ENCODE data around the gene TAF1. TPM values are rescaled to one million over a fixed set of nuclear protein-coding genes. Genes with fewer than 3 reads are reported as not detected.
"Not testable (repeated sequence)": the region's sequence is repeated elsewhere in the genome, so short reads cannot be mapped to it uniquely, and the experiment has no call there.

The TAF1 gene
- total and polyA plus RNA-seq, 5 donors = 8.6 to 22.8 (median 21.8) TPM

DNA sequence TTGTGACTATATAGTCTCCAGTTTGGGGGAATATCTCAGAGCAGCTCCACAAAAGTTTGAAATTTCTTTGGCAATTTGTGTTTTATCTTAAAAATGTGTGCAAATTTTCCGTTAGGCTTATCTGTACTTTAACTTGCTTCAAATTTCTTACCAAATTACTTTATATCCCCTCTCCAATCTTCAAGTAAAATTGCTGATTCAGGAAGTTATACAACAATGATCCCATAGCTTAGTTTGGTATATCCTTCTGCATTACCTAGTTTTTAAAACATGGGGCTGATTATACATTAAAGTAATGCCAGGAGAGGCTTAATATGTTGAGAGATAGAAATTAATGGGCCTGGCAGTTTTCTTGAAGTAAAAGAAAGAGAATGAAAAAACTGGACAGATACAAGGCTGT is 66.6 kb downstream of the TAF1 start:
- no peak overlapping the region for H3K4me3 ChIP-seq (ENCODE audit: low read length)
- DNase-seq (no peak), ATAC-seq (no peak)
- H3K4me1 ChIP-seq (ENCODE audit: control insufficient read depth, insufficient read depth, low read length) = no peaks in the 10 kb centered on the region
- intact Hi-C loops (cut with DNase I) = no loop called here
- H3K27me3 ChIP-seq (ENCODE audit: control insufficient read depth, insufficient read depth) = no peaks in the 10 kb centered on the region
- 75% methylated on average over 1 of the region's 1 CpG for WGBS
- H3K27ac ChIP-seq (ENCODE audit: low read length) = no peak overlapping the region
- no peaks in the 10 kb centered on the region for H3K9me3 ChIP-seq (ENCODE audit: control insufficient read depth, low read length)

DNA sequence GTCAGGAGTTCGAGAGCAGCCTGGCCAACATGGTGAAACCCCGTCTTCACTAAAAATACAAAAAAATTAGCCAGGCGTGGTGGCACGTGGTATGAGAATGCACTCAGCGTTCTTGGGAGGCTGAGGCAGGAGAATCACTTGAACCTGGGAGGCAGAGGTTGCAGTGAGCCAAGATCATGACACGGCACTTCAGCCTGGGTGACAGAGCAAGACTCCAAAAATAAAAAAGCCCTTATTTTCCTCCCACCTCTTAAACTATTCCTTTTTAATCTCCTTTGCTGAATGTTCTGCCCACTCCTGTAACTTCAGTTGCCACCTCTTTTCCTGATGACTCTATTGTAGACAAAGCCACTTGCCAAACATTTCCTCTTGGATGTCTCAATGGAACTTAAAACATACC is 72.6 kb downstream of the TAF1 start:
- no peak for ATAC-seq
- no peak for DNase-seq

DNA sequence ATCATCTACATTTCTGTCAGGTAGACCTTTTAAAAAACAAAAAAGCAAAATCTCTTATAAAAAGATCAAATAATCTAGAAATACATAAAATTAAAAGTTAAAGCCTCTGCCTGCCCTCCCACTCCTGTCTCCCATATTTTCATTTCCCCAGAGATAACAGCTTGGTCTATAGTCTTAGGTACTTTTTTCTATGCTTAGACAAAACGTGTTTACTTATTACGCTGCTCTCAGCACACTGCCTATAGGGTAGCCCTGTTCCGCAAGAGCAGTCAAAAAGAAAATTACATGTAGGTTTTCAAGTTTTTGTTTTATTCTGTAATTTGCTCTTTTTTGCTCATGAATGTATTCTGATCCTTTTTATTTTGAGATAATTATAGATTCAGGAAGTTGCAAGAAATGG is 73.3 kb downstream of the TAF1 start:
- 87% methylated on average over 3 of the region's 3 CpGs for WGBS
- intact Hi-C loops (cut with DNase I) = no loop called here
- no peak for DNase-seq
- H3K9me3 ChIP-seq (ENCODE audit: control insufficient read depth, low read length) = no peaks in the 10 kb centered on the region
- ATAC-seq = no peak
- H3K4me1 ChIP-seq (ENCODE audit: control insufficient read depth, insufficient read depth, low read length) = no peaks in the 10 kb centered on the region
- no peaks in the 10 kb centered on the region for H3K27me3 ChIP-seq (ENCODE audit: control insufficient read depth, insufficient read depth)
- H3K27ac ChIP-seq (ENCODE audit: low read length) = no peak overlapping the region
- H3K4me3 ChIP-seq (ENCODE audit: low read length) = no peak overlapping the region

More for the DNA sequence above, 72.6 kb downstream of the TAF1 start:
- Histone ChIP-seq H3K9me3 (ENCODE audit: control insufficient read depth, low read length) (no peaks in the 10 kb centered on the region), H3K4me1 (ENCODE audit: control insufficient read depth, insufficient read depth, low read length) (no peaks in the 10 kb centered on the region), H3K4me3 (ENCODE audit: low read length) (no peak overlapping the region), H3K27me3 (ENCODE audit: control insufficient read depth, insufficient read depth) (no peaks in the 10 kb centered on the region), H3K27ac (ENCODE audit: low read length) (no peak overlapping the region)
- intact Hi-C loops (cut with DNase I) = no loop called here
- WGBS = 90% methylated on average over 6 of the region's 6 CpGs

DNA sequence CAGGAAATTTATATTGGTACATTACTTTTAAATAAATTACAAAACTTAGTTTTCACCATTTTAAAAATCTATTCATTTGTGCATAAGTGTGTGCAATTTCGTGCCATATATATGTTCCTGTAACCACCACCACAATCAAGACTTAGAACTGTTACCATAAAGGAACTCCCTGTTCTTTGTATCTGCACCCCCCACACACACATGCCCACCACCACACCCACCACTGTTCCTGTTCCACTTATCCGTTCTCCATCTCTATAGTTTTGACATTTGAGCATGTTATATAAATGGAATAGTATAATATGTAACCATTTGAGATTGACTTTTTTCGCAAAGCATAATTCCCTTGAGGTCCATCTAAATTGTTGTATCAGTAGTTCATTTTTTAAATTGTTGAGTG is 73.7 kb downstream of the TAF1 start:
- Histone ChIP-seq H3K4me1 (ENCODE audit: control insufficient read depth, insufficient read depth, low read length) (no peaks in the 10 kb centered on the region), H3K9me3 (ENCODE audit: control insufficient read depth, low read length) (no peaks in the 10 kb centered on the region), H3K27me3 (ENCODE audit: control insufficient read depth, insufficient read depth) (no peaks in the 10 kb centered on the region), H3K4me3 (ENCODE audit: low read length) (no peak overlapping the region), H3K27ac (ENCODE audit: low read length) (no peak overlapping the region)
- ATAC-seq (no peak), DNase-seq (no peak)
- intact Hi-C loops (cut with DNase I) = no loop called here
- WGBS = 88% methylated on average over 3 of the region's 3 CpGs

DNA sequence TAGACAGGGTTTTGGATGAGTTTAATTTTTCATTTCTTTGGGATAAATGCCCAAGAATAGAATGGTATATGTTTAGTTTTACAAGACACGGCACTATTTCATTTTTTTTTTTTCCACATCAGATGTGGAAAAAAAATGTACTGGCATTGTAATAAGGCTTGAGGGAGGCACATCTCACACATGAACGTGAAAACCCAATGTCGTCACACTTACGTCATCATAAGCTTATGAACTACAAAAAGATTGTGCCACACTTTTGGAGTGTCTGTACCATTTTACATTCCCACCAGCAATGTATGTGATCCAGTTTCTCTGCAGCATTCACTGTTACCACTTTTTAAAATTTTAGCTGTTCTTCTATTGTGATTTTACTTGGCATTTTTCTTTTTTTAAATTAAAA is 74.2 kb downstream of the TAF1 start:
- 72% methylated on average over 4 of the region's 4 CpGs for WGBS

DNA sequence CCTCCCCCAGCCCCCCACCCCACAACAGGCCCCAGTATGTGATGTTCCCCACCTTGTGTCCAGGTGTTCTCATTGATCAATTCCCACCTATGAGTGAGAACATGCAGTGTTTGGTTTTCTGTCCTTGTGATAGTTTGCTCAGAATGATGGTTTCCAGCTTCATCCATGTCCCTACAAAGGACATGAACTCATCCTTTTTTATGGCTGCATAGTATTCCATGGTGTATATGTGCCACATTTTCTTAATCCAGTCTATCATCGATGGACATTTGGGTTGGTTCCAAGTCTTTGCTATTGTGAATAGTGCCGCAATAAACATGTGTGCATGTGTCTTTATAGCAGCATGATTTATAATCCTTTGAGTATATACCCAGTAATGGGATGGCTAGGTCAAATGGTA is 75.7 kb downstream of the TAF1 start:
- intact Hi-C loops (cut with DNase I); H3K9me3 ChIP-seq (ENCODE audit: control insufficient read depth, low read length); H3K27ac ChIP-seq (ENCODE audit: low read length); H3K4me1 ChIP-seq (ENCODE audit: control insufficient read depth, insufficient read depth, low read length); DNase-seq; H3K4me3 ChIP-seq (ENCODE audit: low read length); ATAC-seq; H3K27me3 ChIP-seq (ENCODE audit: control insufficient read depth, insufficient read depth): not testable (repeated sequence)
- WGBS = 100% methylated on average over 2 of the region's 2 CpGs

More for the DNA sequence above, 74.2 kb downstream of the TAF1 start:
- Histone ChIP-seq H3K9me3 (ENCODE audit: control insufficient read depth, low read length) (no peaks in the 10 kb centered on the region), H3K27ac (ENCODE audit: low read length) (no peak overlapping the region), H3K4me1 (ENCODE audit: control insufficient read depth, insufficient read depth, low read length) (no peaks in the 10 kb centered on the region), H3K27me3 (ENCODE audit: control insufficient read depth, insufficient read depth) (no peaks in the 10 kb centered on the region), H3K4me3 (ENCODE audit: low read length) (no peak overlapping the region)
- intact Hi-C loops (cut with DNase I) = no loop called here
- DNase-seq (no peak), ATAC-seq (no peak)

DNA sequence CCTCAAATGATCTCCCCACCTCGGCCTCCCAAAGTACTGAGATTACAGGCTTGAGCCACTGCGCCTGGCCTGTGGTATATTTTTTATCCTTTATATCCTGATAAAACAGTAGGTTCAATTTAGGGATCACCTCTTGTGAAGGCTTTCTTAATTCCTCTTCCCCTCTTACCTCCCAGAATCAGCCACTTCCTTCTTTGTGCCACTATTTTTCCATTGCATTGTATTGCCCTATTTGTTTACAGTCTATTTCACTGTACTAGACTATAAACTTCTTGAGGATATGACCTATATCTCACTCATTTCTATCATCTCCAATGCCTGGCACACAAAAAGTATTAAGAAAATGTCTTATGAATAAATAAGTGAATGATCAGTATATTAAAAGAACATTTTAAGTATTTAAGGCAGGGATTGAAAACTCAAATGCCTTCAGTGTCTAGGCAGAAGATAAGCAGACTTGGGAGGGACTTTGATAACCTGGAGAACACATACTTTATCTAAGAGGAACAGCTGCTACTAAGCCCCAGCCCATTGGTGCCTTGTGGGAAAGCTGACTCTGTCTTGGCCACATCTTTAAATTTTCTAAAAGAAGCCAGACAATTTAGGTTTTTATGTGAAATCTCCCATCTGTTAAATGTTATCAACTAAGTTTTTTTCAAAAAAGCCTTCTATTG is 84.4 kb downstream of the TAF1 start:
- intact Hi-C loops (cut with DNase I) = no loop called here
- Histone ChIP-seq H3K4me3 (ENCODE audit: low read length) (no peak overlapping the region), H3K27me3 (ENCODE audit: control insufficient read depth, insufficient read depth) (no peaks in the 10 kb centered on the region), H3K27ac (ENCODE audit: low read length) (no peak overlapping the region), H3K4me1 (ENCODE audit: control insufficient read depth, insufficient read depth, low read length) (no peaks in the 10 kb centered on the region), H3K9me3 (ENCODE audit: control insufficient read depth, low read length) (no peaks in the 10 kb centered on the region)
- 91% methylated on average over 2 of the region's 2 CpGs for WGBS
- ATAC-seq (no peak), DNase-seq (no peak)

DNA sequence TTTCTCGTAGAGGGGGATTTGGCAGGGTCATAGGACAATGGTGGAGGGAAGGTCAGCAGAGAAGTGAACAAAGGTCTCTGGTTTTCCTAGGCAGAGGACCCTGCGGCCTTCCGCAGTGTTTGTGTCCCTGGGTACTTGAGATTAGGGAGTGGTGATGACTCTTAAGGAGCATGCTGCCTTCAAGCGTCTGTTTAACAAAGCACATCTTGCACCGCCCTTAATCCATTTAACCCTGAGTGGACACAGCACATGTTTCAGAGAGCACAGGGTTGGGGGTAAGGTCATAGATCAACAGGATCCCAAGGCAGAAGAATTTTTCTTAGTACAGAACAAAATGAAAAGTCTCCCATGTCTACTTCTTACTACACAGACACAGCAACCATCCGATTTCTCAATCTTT is 85.4 kb downstream of the TAF1 start:
- H3K27me3 ChIP-seq (ENCODE audit: control insufficient read depth, insufficient read depth); DNase-seq; H3K9me3 ChIP-seq (ENCODE audit: control insufficient read depth, low read length); H3K27ac ChIP-seq (ENCODE audit: low read length); H3K4me1 ChIP-seq (ENCODE audit: control insufficient read depth, insufficient read depth, low read length); H3K4me3 ChIP-seq (ENCODE audit: low read length); intact Hi-C loops (cut with DNase I); ATAC-seq: not testable (repeated sequence)
- 93% methylated on average over 4 of the region's 6 CpGs for WGBS

DNA sequence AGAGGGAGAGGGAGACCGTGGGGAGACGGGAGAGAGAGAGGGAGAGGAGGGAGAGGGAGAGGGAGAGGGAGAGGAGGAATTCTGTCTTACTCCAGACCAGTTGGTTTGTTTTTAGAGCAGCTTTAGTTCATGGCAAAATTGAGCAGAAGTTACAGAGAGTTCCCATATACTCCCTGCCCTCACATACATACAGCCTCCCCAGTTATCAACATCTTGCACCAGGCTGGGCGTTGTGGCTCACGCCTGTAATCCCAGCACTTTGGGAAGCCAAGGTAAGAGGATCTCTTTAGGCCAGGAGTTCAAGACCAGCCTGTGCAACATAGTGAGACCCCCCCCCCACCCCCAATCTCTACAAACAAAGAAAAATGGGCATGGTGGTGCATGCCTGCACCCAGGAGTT is 86.9 kb downstream of the TAF1 start:
- 84% methylated on average over 3 of the region's 4 CpGs for WGBS
- H3K9me3 ChIP-seq (ENCODE audit: control insufficient read depth, low read length) = no peaks in the 10 kb centered on the region
- H3K27me3 ChIP-seq (ENCODE audit: control insufficient read depth, insufficient read depth) = no peaks in the 10 kb centered on the region
- no peak for ATAC-seq
- DNase-seq = no peak
- H3K4me3 ChIP-seq (ENCODE audit: low read length) = no peak overlapping the region
- no peaks in the 10 kb centered on the region for H3K4me1 ChIP-seq (ENCODE audit: control insufficient read depth, insufficient read depth, low read length)
- no peak overlapping the region for H3K27ac ChIP-seq (ENCODE audit: low read length)
- intact Hi-C loops (cut with DNase I) = no loop called here

DNA sequence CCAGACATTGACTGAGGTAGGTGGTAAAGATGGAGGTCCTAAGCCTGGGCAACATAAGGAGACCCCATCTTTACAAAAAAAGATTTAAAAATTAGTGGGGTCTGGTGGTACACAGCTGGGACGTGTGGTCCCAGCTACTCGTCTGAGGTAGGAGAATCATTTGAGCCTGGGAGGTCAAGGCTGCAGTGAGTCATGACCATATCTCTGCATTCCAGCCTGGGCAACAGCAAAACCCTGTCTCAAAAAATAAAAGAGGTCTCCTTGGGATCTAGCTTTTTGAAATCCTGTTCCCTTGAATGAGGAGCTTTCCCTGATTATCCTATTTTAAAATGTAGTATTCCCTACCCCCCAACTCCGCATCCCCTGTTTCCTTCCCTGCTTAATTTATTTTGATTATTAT is 88.1 kb downstream of the TAF1 start:
- no peak overlapping the region for H3K27ac ChIP-seq (ENCODE audit: low read length)
- ATAC-seq (no peak), DNase-seq (no peak)
- no peak overlapping the region for H3K4me3 ChIP-seq (ENCODE audit: low read length)
- no peaks in the 10 kb centered on the region for H3K4me1 ChIP-seq (ENCODE audit: control insufficient read depth, insufficient read depth, low read length)
- 80% methylated on average over 3 of the region's 3 CpGs for WGBS
- no peaks in the 10 kb centered on the region for H3K9me3 ChIP-seq (ENCODE audit: control insufficient read depth, low read length)
- no peaks in the 10 kb centered on the region for H3K27me3 ChIP-seq (ENCODE audit: control insufficient read depth, insufficient read depth)
- intact Hi-C loops (cut with DNase I) = no loop called here

DNA sequence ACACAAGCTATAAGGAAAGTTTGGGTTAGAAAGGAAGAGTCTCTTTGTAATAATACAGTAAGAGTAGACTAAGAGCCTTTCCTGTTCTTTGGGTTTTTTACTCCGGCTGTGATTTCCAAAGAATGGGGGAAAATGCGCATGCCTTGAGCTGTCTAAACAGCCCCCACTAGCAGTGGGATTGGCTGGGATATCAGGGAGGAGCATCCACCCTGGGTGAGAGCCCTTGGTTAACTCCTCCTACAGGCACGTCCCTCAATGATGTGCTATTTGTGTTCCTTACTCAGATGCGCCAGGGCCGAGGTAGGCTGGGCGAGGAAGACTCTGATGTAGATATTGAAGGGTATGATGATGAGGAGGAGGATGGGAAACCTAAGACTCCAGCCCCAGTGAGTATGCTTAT is 92.7 kb downstream of the TAF1 start:
- WGBS = 93% methylated on average over 6 of the region's 6 CpGs

DNA sequence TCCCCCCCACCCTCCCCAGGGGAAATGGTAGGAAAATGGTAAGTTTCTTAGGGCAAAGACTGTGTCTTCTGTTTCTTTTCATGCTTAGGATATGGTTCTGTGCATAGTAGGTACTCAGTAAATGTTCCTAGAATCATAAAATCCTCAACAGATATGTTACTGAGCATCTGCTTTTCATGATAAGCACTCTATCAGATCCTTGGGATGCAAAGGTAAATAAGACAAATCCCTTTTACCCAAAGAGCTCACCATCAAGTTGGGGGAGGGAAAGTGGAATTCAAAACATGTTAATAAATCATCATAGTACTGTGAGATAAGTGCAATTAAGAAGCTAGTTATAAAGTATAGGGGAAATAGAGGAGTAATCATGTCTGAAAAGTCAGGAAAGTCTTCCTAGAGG is 98.8 kb downstream of the TAF1 start:
- no peak for DNase-seq
- H3K4me3 ChIP-seq (ENCODE audit: low read length) = no peak overlapping the region
- H3K4me1 ChIP-seq (ENCODE audit: control insufficient read depth, insufficient read depth, low read length) = no peaks in the 10 kb centered on the region
- no peak overlapping the region for H3K27ac ChIP-seq (ENCODE audit: low read length)
- H3K27me3 ChIP-seq (ENCODE audit: control insufficient read depth, insufficient read depth) = no peaks in the 10 kb centered on the region
- intact Hi-C loops (cut with DNase I) = no loop called here
- ATAC-seq = no peak
- H3K9me3 ChIP-seq (ENCODE audit: control insufficient read depth, low read length) = no peaks in the 10 kb centered on the region

More for the DNA sequence above, 92.7 kb downstream of the TAF1 start:
- ATAC-seq = no peak
- no peak for DNase-seq
- Histone ChIP-seq H3K27me3 (ENCODE audit: control insufficient read depth, insufficient read depth) (no peaks in the 10 kb centered on the region), H3K4me1 (ENCODE audit: control insufficient read depth, insufficient read depth, low read length) (no peaks in the 10 kb centered on the region), H3K9me3 (ENCODE audit: control insufficient read depth, low read length) (no peaks in the 10 kb centered on the region), H3K4me3 (ENCODE audit: low read length) (no peak overlapping the region), H3K27ac (ENCODE audit: low read length) (no peak overlapping the region)
- intact Hi-C loops (cut with DNase I) = no loop called here

Data from right cardiac atrium (tissue), 5 donors.